T47D (cell line): ENCODE results near the gene MAN2A1.

Source experiments
- DNase-seq, 2 experiments: peaks; one replicate each; pipeline versions ENCODE4 v3.0.0 to v3.0.0-alpha.2; 2011 to 2012; ENCODE audit warnings: low read depth in 1 of 2, low spot score in 1 of 2
- JUND ChIP-seq: IDR thresholded peaks from 2 replicates; pipeline ENCODE4 v1.6.1; 2012; ENCODE audit warnings: low read depth
- in situ Hi-C: cut with HindIII; loops from 2 replicates; pipeline ENCODE4 v1.10.0; 2016; ENCODE audit warnings: low sequenced_read_pairs, low pct_unique_long_range_greater_than_20kb

The MAN2A1 gene

DNA sequence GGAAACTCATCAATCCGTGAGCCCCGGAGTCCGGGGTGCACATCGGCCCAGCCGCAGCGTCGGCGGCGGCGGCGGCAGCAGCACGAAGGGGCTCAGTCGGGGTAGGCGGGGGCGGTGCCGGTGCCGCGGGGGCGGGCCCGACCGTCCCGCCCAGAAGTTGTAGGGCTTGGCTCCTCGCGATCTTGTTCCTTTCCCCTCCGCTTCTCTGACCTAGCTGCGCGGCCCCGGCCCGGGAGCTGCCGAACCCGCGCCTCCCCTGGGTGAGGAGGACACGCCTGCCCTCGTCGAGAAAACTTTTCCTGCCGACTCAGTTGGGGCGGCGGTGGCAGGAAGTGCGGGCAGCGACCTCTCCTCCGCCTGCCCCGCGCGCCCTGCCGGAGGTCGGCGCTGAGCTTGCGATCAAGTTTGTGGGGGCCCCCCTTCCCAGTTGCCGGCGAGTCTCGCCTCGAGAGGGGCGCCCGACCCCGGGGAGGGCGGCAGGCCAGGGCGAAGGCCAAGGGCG lies at the start of gene MAN2A1:
MAN2A1 (plus strand) TSS at position 188 of the 502 bp plus-strand sequence. CDS start 491 bp downstream, outside the sequence.
- peak; percentile 50 to 72 for DNase-seq
- in situ Hi-C loops, result no loop called here
- no peak for TF ChIP-seq JUND

- DNase-seq, result no peak
- in situ Hi-C loops, result no loop called here
- no peak for TF ChIP-seq JUND
Observed at GRCh38 chr5:109640976-109641375, 48.8 kb upstream of the MAN2A1 start.

GRCh38 chr5:109643791-109644350 lies 45.9 kb upstream of the MAN2A1 start:
- TF ChIP-seq JUND, result no peak
- no peak for DNase-seq
- in situ Hi-C loops, result no loop called here

GRCh38 chr5:109644829-109645228 lies 44.9 kb upstream of the MAN2A1 start:
- TF ChIP-seq JUND, result no peak
- in situ Hi-C loops, result no loop called here
- DNase-seq, result no peak

DNA sequence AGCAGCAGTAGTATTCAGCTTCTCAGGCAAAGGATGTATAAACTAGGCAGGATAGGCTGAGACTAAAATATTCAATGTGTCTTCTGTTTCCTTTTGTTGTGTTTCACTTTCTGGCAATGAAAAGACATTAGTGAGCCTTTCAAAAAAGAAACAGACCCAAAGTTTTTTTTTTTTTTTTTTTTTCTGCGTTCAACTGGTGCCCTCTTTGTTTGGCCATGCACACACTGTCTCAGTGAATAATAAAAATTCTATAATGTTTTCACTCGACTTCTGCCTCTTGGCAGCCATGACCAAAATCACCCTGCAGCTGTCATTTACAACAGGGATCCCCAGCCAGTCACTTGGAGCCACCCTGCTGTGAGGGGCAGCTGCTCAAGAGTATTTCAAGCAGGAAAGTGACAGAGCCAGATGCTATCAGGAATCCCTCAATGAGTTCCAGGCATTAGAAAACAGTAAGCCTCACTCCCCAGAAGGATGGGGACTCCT lies 44.0 kb upstream of the MAN2A1 start:
- DNase-seq, result no peak
- no peak for TF ChIP-seq JUND
- in situ Hi-C loops, result no loop called here

DNA sequence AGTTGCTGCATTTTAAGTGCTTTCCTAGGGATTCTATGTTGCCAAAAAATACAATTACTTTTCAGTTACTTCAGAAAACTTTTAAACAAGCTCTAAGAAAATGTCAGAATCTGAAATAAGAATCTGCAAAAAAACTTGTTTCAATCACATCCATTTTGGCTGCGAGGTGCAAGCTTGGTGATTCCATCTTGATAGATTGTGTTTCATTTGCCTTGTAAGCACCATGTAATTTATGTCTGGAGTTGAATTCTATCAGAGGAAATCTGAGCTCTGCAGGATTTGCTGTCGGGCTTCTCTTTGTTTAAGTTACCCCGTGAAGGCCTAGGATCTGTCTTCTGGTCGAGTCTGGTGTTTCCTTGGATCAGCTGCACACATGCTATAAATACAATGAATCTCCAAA lies 40.4 kb upstream of the MAN2A1 start:
- no peak for DNase-seq
- no peak for TF ChIP-seq JUND
- in situ Hi-C loops, result no loop called here

GRCh38 chr5:109650493-109650892 lies 39.2 kb upstream of the MAN2A1 start:
- TF ChIP-seq JUND, result no peak
- no peak for DNase-seq
- in situ Hi-C loops, result no loop called here

DNA sequence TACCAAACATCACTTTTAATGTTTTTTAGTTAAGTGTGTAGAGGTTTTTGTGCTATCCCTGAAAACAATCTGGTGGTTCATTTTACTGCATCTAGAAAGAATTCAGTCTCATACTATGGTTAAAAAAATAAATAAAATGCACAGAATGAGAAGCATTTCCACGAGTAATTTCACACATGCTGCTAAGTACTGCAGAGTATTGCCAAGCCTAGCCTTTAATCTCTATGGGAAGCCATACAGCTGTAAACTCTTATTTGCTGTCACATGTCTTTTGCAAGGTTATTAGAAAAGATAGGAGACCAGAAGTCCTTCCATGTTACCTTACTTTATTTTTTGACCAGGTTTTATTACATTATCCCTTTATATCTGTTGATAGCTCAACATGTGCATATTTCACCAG lies 37.6 kb upstream of the MAN2A1 start:
- TF ChIP-seq JUND, result no peak
- DNase-seq, result no peak
- in situ Hi-C loops, result no loop called here

DNA sequence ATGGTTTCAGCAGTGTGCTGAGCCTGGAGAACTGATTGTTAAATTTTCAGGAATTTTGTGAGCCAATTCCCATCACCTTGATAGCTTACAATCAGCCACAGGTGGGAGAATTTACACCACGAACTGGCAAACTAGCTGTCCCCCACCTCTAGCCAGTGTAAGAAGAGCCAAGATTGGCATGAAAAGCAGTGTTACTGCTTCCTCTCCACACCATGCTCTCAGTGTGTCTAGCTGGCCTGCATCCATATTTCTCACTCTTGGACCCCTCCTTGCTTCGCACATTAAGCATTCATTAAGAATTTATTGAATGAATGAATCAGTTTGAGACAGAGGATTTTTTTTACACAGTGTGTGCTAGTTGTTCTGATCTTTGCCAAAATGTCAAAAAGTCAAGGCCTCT lies 36.7 kb upstream of the MAN2A1 start:
- no peak for TF ChIP-seq JUND
- DNase-seq, result no peak
- in situ Hi-C loops, result no loop called here

GRCh38 chr5:109653561-109654239 lies 36.0 kb upstream of the MAN2A1 start:
- no peak for TF ChIP-seq JUND
- in situ Hi-C loops, result no loop called here
- DNase-seq, result no peak

- in situ Hi-C loops, result no loop called here
- TF ChIP-seq JUND, result no peak
- no peak for DNase-seq
Observed at GRCh38 chr5:109654455-109654854, 35.3 kb upstream of the MAN2A1 start.

DNA sequence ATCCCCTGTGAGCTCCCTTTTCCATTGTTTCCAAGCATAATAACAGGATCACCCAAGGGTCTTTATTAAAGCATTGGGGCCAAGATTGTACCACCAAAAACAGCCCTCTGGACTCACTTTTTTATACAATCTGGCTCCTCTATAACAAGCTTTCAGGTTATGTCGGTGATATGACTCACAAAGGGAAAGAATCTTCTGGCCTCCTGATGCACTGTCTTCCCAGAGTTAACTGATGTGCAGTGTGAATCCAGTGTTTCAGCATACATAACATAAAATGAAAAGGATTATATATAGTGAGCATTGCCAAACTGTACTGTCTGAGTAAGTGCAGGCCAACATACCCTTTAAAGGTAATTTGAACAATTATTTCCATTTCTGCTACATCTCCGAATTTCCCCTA lies 33.9 kb upstream of the MAN2A1 start:
- DNase-seq, result no peak
- in situ Hi-C loops, result no loop called here
- TF ChIP-seq JUND, result no peak

DNA sequence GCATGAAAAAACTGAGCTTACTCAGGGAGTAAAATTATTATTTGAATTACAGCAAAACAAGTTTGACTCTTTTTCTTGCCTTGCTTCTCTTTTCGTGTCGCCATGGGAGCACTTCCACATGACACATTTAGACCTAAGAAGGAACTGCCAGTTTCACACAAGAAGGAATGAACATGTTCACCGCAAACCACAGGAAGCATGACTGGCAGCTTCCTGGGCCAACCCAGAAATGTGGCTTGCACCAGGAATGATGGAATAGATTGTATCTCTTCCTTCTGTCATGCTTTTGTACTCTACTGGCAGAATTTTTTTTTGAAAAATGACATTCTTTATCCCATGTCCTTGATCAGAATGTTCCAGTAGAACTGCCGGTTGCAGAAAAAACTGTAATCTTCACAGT lies 32.9 kb upstream of the MAN2A1 start:
- peak in 1 of 2 experiments; percentile 73 for DNase-seq
- in situ Hi-C loops, result no loop called here
- TF ChIP-seq JUND, result no peak
